Fibroblast of villous mesenchyme (primary cell): ENCODE results near the gene STK32A. TPM values are rescaled to one million over a fixed set of nuclear protein-coding genes. Genes with fewer than 3 reads are reported as not detected.

Experiments used
- DNase-seq: peaks from one replicate; pipeline ENCODE4 v3.0.0-alpha.2; 2010; ENCODE audit warnings: low read depth
- H3K4me3 ChIP-seq: 2 replicates; pipeline ENCODE4 v1.5.1; 2011; ENCODE audit warnings: low read depth, mild to moderate bottlenecking, low read length
- CTCF ChIP-seq: IDR thresholded peaks from 2 replicates; pipeline ENCODE4 v1.5.1; 2012; ENCODE audit warnings: low read depth, mild to moderate bottlenecking, low read length; ENCODE audit not compliant: insufficient read depth
- total RNA-seq: library from RNA; depleted of rRNA; stranded (reverse); fragments of >200 nt; gene quantifications from 2 replicates; pipeline ENCODE4 v1.2.3, GENCODE V29; 2012

STK32A gene
- total RNA-seq, 1 donor = 2.2 TPM

DNA sequence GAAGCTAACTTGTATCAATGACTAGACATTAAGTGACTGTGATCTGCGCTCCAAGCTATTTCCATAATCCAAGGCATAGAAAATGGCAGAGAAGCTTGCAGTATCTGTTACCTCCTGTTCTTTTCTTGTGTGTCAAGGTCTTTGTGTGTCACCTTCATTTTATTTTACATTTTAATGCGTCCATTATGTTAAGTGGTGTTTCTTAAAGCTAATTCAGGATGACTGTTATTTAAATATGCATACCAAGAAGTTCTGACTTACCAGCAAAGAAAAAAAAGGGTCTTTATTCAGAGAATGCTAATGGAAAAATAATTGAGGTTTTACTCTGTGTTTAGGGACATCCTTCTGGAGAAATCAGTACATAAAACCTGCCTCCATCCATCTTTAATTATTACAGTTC lies 52.3 kb downstream of the STK32A start:
- TF ChIP-seq CTCF = no peak
- DNase-seq = no peak
- no peak overlapping the region for H3K4me3 ChIP-seq

GRCh38 chr5:147290261-147290660 lies 55.4 kb downstream of the STK32A start:
- no peak for DNase-seq
- no peak overlapping the region for H3K4me3 ChIP-seq
- TF ChIP-seq CTCF = no peak

GRCh38 chr5:147303251-147303650 lies 68.4 kb downstream of the STK32A start:
- H3K4me3 ChIP-seq = no peak overlapping the region
- TF ChIP-seq CTCF = no peak
- DNase-seq = no peak

DNA sequence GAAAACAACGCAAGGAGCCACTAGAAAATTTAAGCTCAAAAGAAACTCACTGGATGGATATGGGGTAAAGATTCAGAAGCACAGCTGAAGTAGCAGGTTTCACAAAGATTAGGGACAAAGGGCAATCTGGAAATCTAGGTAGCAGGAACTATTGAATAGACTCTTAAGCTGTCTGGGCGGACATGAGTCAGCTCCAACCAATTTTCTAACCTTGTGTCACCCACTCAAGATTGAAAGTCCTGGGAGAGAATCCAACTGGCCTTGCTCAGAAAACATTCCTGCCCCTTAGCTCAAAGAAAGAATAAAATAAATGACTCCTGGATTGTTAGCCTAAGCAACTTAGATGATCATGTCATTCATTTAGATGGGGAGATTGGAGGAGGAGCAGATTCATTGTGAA lies 69.2 kb downstream of the STK32A start:
- no peak for TF ChIP-seq CTCF
- peak; percentile 26 for DNase-seq
- H3K4me3 ChIP-seq = no peak overlapping the region

GRCh38 chr5:147305147-147305546 lies 70.3 kb downstream of the STK32A start:
- no peak overlapping the region for H3K4me3 ChIP-seq
- DNase-seq = no peak
- no peak for TF ChIP-seq CTCF

DNA sequence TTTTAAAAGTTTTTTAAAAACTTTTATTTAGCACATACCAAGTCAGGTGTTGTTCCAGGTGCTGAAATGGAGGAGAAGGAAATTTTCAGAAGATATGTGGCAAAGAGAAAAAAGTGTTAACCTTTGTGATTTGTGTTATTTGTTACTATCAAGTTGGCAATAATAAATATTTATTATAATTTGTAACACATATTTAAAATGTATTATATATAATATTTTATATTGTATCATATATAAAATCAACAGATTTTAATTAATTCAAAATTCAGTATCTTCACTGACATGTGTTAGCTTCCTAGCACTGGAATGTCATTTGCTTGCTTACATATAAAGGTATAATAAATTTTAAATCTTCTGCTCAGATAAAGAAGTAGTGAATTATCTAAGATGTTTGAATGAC lies 71.5 kb downstream of the STK32A start:
- no peak for TF ChIP-seq CTCF
- DNase-seq = no peak
- no peak overlapping the region for H3K4me3 ChIP-seq

GRCh38 chr5:147307170-147307569 lies 72.3 kb downstream of the STK32A start:
- no peak for DNase-seq
- no peak for TF ChIP-seq CTCF
- no peak overlapping the region for H3K4me3 ChIP-seq
